H1 (cell line): ENCODE data around the gene TSPAN32. TPM values are rescaled to one million over a fixed set of nuclear protein-coding genes. Genes with fewer than 3 reads are reported as not detected.

ENCODE experiments used
- HDAC2 ChIP-seq, 2 experiments: fragments of 300-600 bp in 1 of 2; sonication (generic) in 1 of 2; IDR thresholded peaks; 2 replicates each; pipeline ENCODE4 v1.6.1; 2011 to 2012; ENCODE audit warnings: low read depth in 2 of 2, low read length in 2 of 2, mild to moderate bottlenecking in 2 of 2, moderate library complexity in 2 of 2, borderline replicate concordance in 1 of 2, inconsistent platforms in 1 of 2
- polyA plus RNA-seq, 7 experiments: library from polyadenylated mRNA; depleted of rRNA in 3 of 7; stranded (reverse) in 5 of 7; unstranded in 2 of 7; fragments of >200 nt in 5 of 7; fragments of 200-250 nt in 2 of 7; gene quantifications; 1 replicate in 5 of 7; 2 replicates in 1 of 7; 4 replicates in 1 of 7; pipeline versions ENCODE4 v1.2.1 to v1.2.3, GENCODE V29; 2011 to 2013; ENCODE audit warnings: missing spikeins in 2 of 7, mixed read lengths in 2 of 7
- total RNA-seq: library from RNA; stranded (reverse); fragmentation: NEBNext Ultra II Directional; extraction: Animal tissue kit (Norgen Biotek cat#: 25700); gene quantifications from 2 replicates; pipeline ENCODE4 v1.2.1, GENCODE V29; 2021

Gene TSPAN32
- total and polyA plus RNA-seq, 2 of the 8 experiments (the other 6 are each of a cell fraction or from before 2014, with no cell fraction given), result not detected

GRCh38 chr11:2352420-2352819 lies 50.6 kb downstream of the TSPAN32 start (continued):
- TF ChIP-seq HDAC2 (IDR thresholded peaks at IDR 0.05; ENCODE audit: borderline replicate concordance in 1 of 2, low read depth in 2 of 2, low read length in 2 of 2), result no peak
